IMR-90 (cell line): ENCODE data around the gene EHBP1L1. TPM values are rescaled to one million over a fixed set of nuclear protein-coding genes. Genes with fewer than 3 reads are reported as not detected.
A peak's percentile ranks its signal among the peaks of the same experiment; 100 is the strongest.

ENCODE experiments used
- ATAC-seq: fragments of 200-7000 bp; cut with Tn5 transposase; 2 replicates; pipeline ENCODE4 v1.9.1; 2020; ENCODE audit warnings: low read depth, mild to moderate bottlenecking, moderate library complexity
- BruUV-seq: library from RNA; stranded (reverse); fragments of 400-500 nt; replicated peaks from 2 replicates; lab custom pipeline; 2021; lab: Mats Ljungman, UMichigan
- CTCF ChIA-PET: fragments of 300-600 bp; formaldehyde crosslinking; extraction: SDS; loops from one replicate; lab custom pipeline; 2021; ENCODE audit warnings: antibody characterized with exemption; lab: Yijun Ruan, JAX
- POLR2A ChIA-PET: fragments of 300-600 bp; sonication (Branson Sonifier 250); formaldehyde crosslinking; loops from one replicate; lab custom pipeline; 2022; ENCODE audit warnings: antibody characterized with exemption; ENCODE audit not compliant: unreplicated experiment; lab: Charles Lee
- DNase-seq: peaks from one replicate; pipeline ENCODE4 v3.0.0; 2013
- H2AFZ ChIP-seq: replicated peaks from 2 replicates; pipeline ENCODE3; 2013; ENCODE audit warnings: low read length, mild to moderate bottlenecking; ENCODE audit not compliant: poor library complexity
- H2AK5ac ChIP-seq: 2 replicates; pipeline ENCODE4 v1.6.1; 2013; ENCODE audit warnings: low read depth, low read length, inconsistent platforms
- H2AK9ac ChIP-seq: replicated peaks from 2 replicates; pipeline ENCODE3; 2013; ENCODE audit warnings: mild to moderate bottlenecking, low read depth, low read length, moderate library complexity; ENCODE audit not compliant: poor library complexity
- H2BK120ac ChIP-seq: 2 replicates; pipeline ENCODE4 v1.6.1; 2013; ENCODE audit warnings: low read depth, low read length, inconsistent platforms
- H2BK15ac ChIP-seq: 3 replicates; pipeline ENCODE4 v1.6.1; 2013; ENCODE audit warnings: low read depth, low read length, inconsistent platforms
- H2BK20ac ChIP-seq: 2 replicates; pipeline ENCODE4 v1.6.1; 2013; ENCODE audit warnings: low read depth, mild to moderate bottlenecking, inconsistent platforms, low read length, moderate library complexity
- H2BK5ac ChIP-seq: 2 replicates; pipeline ENCODE4 v1.6.1; 2013; ENCODE audit warnings: mild to moderate bottlenecking, low read depth, low read length, inconsistent platforms; ENCODE audit not compliant: poor library complexity, severe bottlenecking
- H3K14ac ChIP-seq: replicated peaks from 2 replicates; pipeline ENCODE4 v1.6.1; 2013; ENCODE audit warnings: low read depth, low read length, inconsistent platforms
- H3K18ac ChIP-seq: 2 replicates; pipeline ENCODE4 v1.6.1; 2013; ENCODE audit warnings: low read depth, low read length, control low read depth
- H3K23ac ChIP-seq: 2 replicates; pipeline ENCODE4 v1.6.1; 2013; ENCODE audit warnings: low read depth, low read length, inconsistent platforms
- H3K27ac ChIP-seq: 2 replicates; pipeline ENCODE4 v1.5.1; 2013; ENCODE audit warnings: mild to moderate bottlenecking, control low read depth, low read length; ENCODE audit not compliant: insufficient read depth
- H3K27me3 ChIP-seq: 2 replicates; pipeline ENCODE4 v1.6.1; 2013; ENCODE audit warnings: low read length; ENCODE audit not compliant: control insufficient read depth, insufficient read depth
- H3K36me3 ChIP-seq: 2 replicates; pipeline ENCODE4 v1.6.1; 2013; ENCODE audit warnings: low read length, mixed read lengths; ENCODE audit not compliant: control insufficient read depth, insufficient read depth
- H3K4ac ChIP-seq: 2 replicates; pipeline ENCODE4 v1.6.1; 2013; ENCODE audit warnings: low read depth, low read length, inconsistent platforms
- H3K4me1 ChIP-seq: 2 replicates; pipeline ENCODE4 v1.6.1; 2013; ENCODE audit warnings: low read length, mixed read lengths; ENCODE audit not compliant: control insufficient read depth, insufficient read depth
- H3K4me2 ChIP-seq: 2 replicates; pipeline ENCODE4 v1.6.1; 2013; ENCODE audit warnings: low read depth, mild to moderate bottlenecking, control low read depth, low read length, moderate library complexity
- H3K4me3 ChIP-seq: 2 replicates; pipeline ENCODE4 v1.5.1; 2013; ENCODE audit warnings: low read depth, mild to moderate bottlenecking, control low read depth, low read length, moderate library complexity; ENCODE audit not compliant: insufficient read depth
- H3K56ac ChIP-seq: 2 replicates; pipeline ENCODE4 v1.6.1; 2013; ENCODE audit warnings: low read length, inconsistent platforms; ENCODE audit not compliant: insufficient read depth; ENCODE audit errors: extremely low read depth
- H3K79me1 ChIP-seq, 2 experiments: 2 replicates each; pipeline ENCODE4 v1.6.1; 2013; ENCODE audit warnings: low read length in 2 of 2, inconsistent platforms in 1 of 2, low read depth in 1 of 2
- H3K9ac ChIP-seq: 2 replicates; pipeline ENCODE4 v1.6.1; 2013; ENCODE audit warnings: low read depth, low read length, control low read depth
- H3K9me1 ChIP-seq: 2 replicates; pipeline ENCODE4 v1.6.1; 2013; ENCODE audit warnings: low read length, inconsistent platforms; ENCODE audit not compliant: insufficient read depth
- H3K9me3 ChIP-seq: 2 replicates; pipeline ENCODE4 v1.6.1; 2013; ENCODE audit warnings: low read length; ENCODE audit not compliant: control insufficient read depth, insufficient read depth
- H4K20me1 ChIP-seq: 2 replicates; pipeline ENCODE4 v1.6.1; 2013; ENCODE audit warnings: low read length, inconsistent platforms; ENCODE audit not compliant: insufficient read depth
- H4K5ac ChIP-seq: 2 replicates; pipeline ENCODE4 v1.6.1; 2013; ENCODE audit warnings: mild to moderate bottlenecking, low read depth, low read length, control low read depth
- H4K8ac ChIP-seq, 2 experiments: 2 replicates each; pipeline ENCODE4 v1.6.1; 2013; ENCODE audit warnings: low read depth in 2 of 2, low read length in 2 of 2, control low read depth in 1 of 2, inconsistent platforms in 1 of 2
- H4K91ac ChIP-seq: 2 replicates; pipeline ENCODE4 v1.6.1; 2013; ENCODE audit warnings: low read depth, low read length, inconsistent platforms; ENCODE audit not compliant: insufficient read depth
- FOS ChIP-seq: fragments of 150-350 bp; IDR thresholded peaks from 2 replicates; pipeline ENCODE4 v1.6.1; 2016; ENCODE audit warnings: low read depth, low read length
- WGBS, 2 experiments: methylation state at CpG; one replicate each; pipeline versions ENCODE4 v1.1.5 to v1.1.7; 2013; ENCODE audit warnings: missing lambda C conversion rate in 2 of 2; ENCODE audit not compliant: insufficient read length in 1 of 2; ENCODE audit errors: extremely low coverage in 2 of 2; 5-methylcytosine and 5-hydroxymethylcytosine counted together
- dilution Hi-C: fragments of 300-500 bp; cut with HindIII; formaldehyde crosslinking; loops from one replicate; pipeline ENCODE4 v1.14.3; 2018; ENCODE audit warnings: low sequenced_read_pairs; ENCODE audit not compliant: unreplicated experiment
- in situ Hi-C: fragments of 300-500 bp; cut with MboI; formaldehyde crosslinking; loops from 3 replicates; pipeline ENCODE4 v1.14.3; 2019; ENCODE audit warnings: low sequenced_read_pairs, inconsistent platforms, mixed read lengths
- intact Hi-C: fragments of 100-400 bp; cut with micrococcal nuclease; formaldehyde crosslinking; loops from 2 replicates; pipeline ENCODE4 v1.10.0; 2022
- polyA plus RNA-seq, 3 experiments: library from polyadenylated mRNA; depleted of rRNA; stranded (reverse); fragments of >200 nt; gene quantifications; 2 replicates each; pipeline ENCODE4 v1.2.3, GENCODE V29; 2012; ENCODE audit warnings: low replicate concordance in 1 of 3
- total RNA-seq: library from RNA; depleted of rRNA; stranded (reverse); fragments of >200 nt; gene quantifications from 2 replicates; pipeline ENCODE4 v1.2.3, GENCODE V29; 2012
- TF ChIP-seq, protein P1 (sequence below): conservative IDR thresholded peaks from 2 replicates; pipeline ENCODE4 v1.5.1; 2012; ENCODE audit warnings: mild to moderate bottlenecking, low read depth, low read length, improper control_type of control experiment

Gene EHBP1L1
- total and polyA plus RNA-seq, 2 of the 4 experiments (the other 2 are of a cell fraction), result 10.0 to 27.4 TPM

DNA sequence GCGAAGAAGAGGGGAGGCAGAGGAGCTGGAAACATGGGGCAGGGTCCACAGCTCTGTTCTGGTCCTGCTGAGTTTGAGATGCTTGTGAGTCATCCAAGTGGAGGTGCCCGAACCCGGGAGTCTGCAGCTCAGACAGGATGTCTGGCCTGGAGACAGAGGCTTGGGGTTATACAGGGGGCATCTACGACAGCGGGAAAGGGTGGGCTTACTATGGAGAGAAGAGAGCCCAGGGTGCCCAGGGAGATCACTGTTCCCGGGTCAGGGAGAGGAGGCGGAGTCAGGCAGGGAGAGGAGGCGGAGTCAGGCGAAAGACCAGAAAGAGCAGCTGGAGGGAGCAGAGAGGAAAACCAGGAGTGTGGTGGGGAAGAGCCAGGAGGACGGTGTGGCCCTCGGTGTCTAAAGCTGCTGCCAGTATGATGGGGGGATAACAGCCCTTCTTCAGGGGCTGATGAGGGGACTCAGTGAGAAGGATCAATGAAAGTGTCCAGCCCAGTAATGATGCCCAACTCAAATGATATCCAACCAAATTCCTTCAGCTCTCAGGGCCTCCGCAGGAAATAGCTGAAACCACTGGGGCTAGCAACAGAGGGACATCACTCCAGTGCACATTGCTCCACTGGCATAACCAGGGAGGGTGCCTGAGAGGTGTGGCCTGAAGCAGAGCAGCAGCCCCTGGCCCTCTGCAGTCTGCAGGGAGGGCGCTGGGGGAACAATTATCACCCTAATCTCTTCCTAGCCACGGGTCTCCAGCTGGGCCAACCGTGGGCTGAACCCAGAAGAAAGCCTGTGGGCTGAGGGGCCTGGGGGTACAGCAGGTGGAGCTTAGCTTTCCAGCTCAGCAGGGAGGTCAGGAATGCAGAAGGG is 15.1 kb upstream of the EHBP1L1 start:
- POLR2A ChIA-PET, result interaction anchor here (0.6 kb wide), 1 partner anchor 53 kb away, joined by 7 read pairs; no protein-coding TSS in a partner anchor
- CTCF ChIA-PET, result no interaction called here
- TF ChIP-seq FOS, result peak; percentile 29; the same call in 1 of the 2 replicates
- TF ChIP-seq, protein P1, sequence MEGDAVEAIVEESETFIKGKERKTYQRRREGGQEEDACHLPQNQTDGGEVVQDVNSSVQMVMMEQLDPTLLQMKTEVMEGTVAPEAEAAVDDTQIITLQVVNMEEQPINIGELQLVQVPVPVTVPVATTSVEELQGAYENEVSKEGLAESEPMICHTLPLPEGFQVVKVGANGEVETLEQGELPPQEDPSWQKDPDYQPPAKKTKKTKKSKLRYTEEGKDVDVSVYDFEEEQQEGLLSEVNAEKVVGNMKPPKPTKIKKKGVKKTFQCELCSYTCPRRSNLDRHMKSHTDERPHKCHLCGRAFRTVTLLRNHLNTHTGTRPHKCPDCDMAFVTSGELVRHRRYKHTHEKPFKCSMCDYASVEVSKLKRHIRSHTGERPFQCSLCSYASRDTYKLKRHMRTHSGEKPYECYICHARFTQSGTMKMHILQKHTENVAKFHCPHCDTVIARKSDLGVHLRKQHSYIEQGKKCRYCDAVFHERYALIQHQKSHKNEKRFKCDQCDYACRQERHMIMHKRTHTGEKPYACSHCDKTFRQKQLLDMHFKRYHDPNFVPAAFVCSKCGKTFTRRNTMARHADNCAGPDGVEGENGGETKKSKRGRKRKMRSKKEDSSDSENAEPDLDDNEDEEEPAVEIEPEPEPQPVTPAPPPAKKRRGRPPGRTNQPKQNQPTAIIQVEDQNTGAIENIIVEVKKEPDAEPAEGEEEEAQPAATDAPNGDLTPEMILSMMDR, result no peak
- in situ Hi-C loops (no loop called here), intact Hi-C loops (no loop called here), dilution Hi-C loops (no loop called here)
- Histone ChIP-seq H3K9me1 (peaks cover 19% of the 10 kb centered on the region), H4K8ac (peak overlapping the region; percentile 52 to 93; a peak in 3 of 4 replicates), H2AFZ (peak overlapping the region; percentile 91), H3K27me3 (no peaks in the 10 kb centered on the region), H3K4me2 (peak overlapping the region; percentile 7; the same call in 1 of the 2 replicates), H3K4me3 (no peak overlapping the region), H3K9me3 (no peaks in the 10 kb centered on the region), H3K79me1 (peaks cover 3 to 25% of the 10 kb centered on the region in 2 experiments; a peak in 2 of 4 replicates), H2BK20ac (peak overlapping the region; percentile 75), H3K18ac (peak overlapping the region; percentile 33; the same call in 1 of the 2 replicates), H4K5ac (peak overlapping the region; percentile 54), H3K4ac (peak overlapping the region; percentile 85), H3K27ac (peak overlapping the region; percentile 20), H3K23ac (peak overlapping the region; percentile 73; the same call in 1 of the 2 replicates), H3K4me1 (peaks cover 33% of the 10 kb centered on the region), H2AK9ac (peak overlapping the region; percentile 29), H4K20me1 (no peaks in the 10 kb centered on the region), H2AK5ac (peak overlapping the region; percentile 64; the same call in 1 of the 2 replicates), H3K9ac (no peak overlapping the region), H2BK5ac (peak overlapping the region; percentile 50), H2BK15ac (peak overlapping the region; percentile 66; the same call in 1 of the 3 replicates), H3K14ac (peak overlapping the region; percentile 88), H2BK120ac (peak overlapping the region; percentile 73), H3K36me3 (no peaks in the 10 kb centered on the region), H4K91ac (peak overlapping the region; percentile 16; the same call in 1 of the 2 replicates), H3K56ac (no peak overlapping the region)
- BruUV-seq, result no TSS peak
- ATAC-seq (peak; percentile 22), DNase-seq (peak; percentile 66)
- WGBS, 2 experiments, result 3% methylated on average over 7 of the region's 15 CpGs; no CpG with 5 or more reads in 1 of the 2 experiments
